Measurements from ENCODE around the gene USP20.
A peak's percentile ranks its signal among the peaks of the same experiment; 100 is the strongest.

The USP20 gene

DNA sequence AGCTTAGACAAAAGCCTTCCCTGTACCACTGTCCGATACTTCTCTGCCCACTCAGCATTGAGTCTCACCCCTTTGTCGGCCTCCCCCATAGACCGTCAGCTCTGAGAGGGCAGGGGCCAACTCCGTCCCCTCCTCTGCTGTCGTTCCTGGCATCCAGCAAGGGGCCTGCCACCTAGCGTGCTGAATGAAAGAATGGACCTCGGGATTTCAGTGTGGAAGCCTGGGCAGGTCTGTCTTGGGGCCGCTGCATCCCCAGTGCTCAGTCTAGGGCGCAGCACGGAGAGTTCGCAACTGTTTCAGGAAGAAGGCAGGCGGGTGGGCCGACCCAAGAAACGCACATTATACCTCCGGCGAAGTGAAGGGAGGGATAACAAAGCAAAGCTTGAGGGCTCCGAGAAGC lies 33.8 kb upstream of the USP20 start:
- ChIA-PET CTCF (interaction anchor here (0.5 to 4.0 kb wide), 5 partner anchors 11 to 75 kb away, joined by 3 to 19 read pairs (median 3); no protein-coding TSS in a partner anchor), POLR2A (interaction anchor here (0.7 kb wide), 1 partner anchor 9 kb away, joined by 3 read pairs; no protein-coding TSS in a partner anchor)
- Histone ChIP-seq H3K27me3 (replicated peaks in 2 of 5; ENCODE audit: control insufficient read depth in 4 of 5, insufficient read depth in 5 of 5, low read length in 4 of 5) (no peaks in the 10 kb centered on the region), H3K36me3 (ENCODE audit: control insufficient read depth in 4 of 4, insufficient read depth in 4 of 4, low read length in 3 of 4) (peaks cover 0 to 4% (median 3%) of the 10 kb centered on the region in 4 experiments), H3K27ac (ENCODE audit: insufficient read depth in 1 of 2, low read depth in 1 of 2, low read length in 2 of 2, poor library complexity in 1 of 2, severe bottlenecking in 2 of 2) (no peak overlapping the region), H3K4me1 (ENCODE audit: control extremely low read depth in 1 of 4, control insufficient read depth in 4 of 4, insufficient read depth in 4 of 4, low read length in 3 of 4) (peaks cover 5 to 10% (median 8%) of the 10 kb centered on the region in 4 experiments), H3K4me3 (ENCODE audit: control insufficient read depth in 1 of 7, extremely low read depth in 1 of 7, insufficient read depth in 4 of 7, low read depth in 2 of 7, low read length in 6 of 7) (no peak overlapping the region), H3K9me3 (ENCODE audit: control extremely low read depth in 1 of 5, control insufficient read depth in 4 of 5, insufficient read depth in 2 of 5, low read depth in 1 of 5, low read length in 4 of 5) (no peaks in the 10 kb centered on the region)
- no peak for DNase-seq
- WGBS (ENCODE audit: insufficient coverage) = 94% methylated on average over 16 of the region's 17 CpGs

GRCh38 chr9:129802833-129803675 lies 32.2 kb upstream of the USP20 start, which contains the start of gene TOR1B:
TSS of gene TOR1B (plus strand) at chr9:129803184. CDS start at chr9:129803213, 29 bp downstream.
- POLR2A ChIA-PET = interaction anchor here (0.6 kb wide), 1 partner anchor 117 kb away, joined by 3 read pairs; no protein-coding TSS in a partner anchor
- 0% methylated on average over 55 of the region's 93 CpGs for WGBS (ENCODE audit: insufficient coverage)
- H3K4me1 ChIP-seq (ENCODE audit: control extremely low read depth in 1 of 4, control insufficient read depth in 4 of 4, insufficient read depth in 4 of 4, low read length in 3 of 4) = peaks cover 5 to 10% (median 8%) of the 10 kb centered on the region in 4 experiments
- no peaks in the 10 kb centered on the region for H3K27me3 ChIP-seq (replicated peaks in 2 of 5; ENCODE audit: control insufficient read depth in 4 of 5, insufficient read depth in 5 of 5, low read length in 4 of 5)
- peak within 1 kb of the TSS; percentile 66 to 91 (median 83) for H3K4me3 ChIP-seq (ENCODE audit: control insufficient read depth in 1 of 7, extremely low read depth in 1 of 7, insufficient read depth in 4 of 7, low read depth in 2 of 7, low read length in 6 of 7)
- no peaks in the 10 kb centered on the region for H3K9me3 ChIP-seq (ENCODE audit: control extremely low read depth in 1 of 5, control insufficient read depth in 4 of 5, insufficient read depth in 2 of 5, low read depth in 1 of 5, low read length in 4 of 5)
- peaks cover 4 to 12% (median 8%) of the 10 kb centered on the region in 4 experiments for H3K36me3 ChIP-seq (ENCODE audit: control insufficient read depth in 4 of 4, insufficient read depth in 4 of 4, low read length in 3 of 4)
- DNase-seq = peak; percentile 95 to 98 (median 97)
- peak within 1 kb of the TSS in 1 of 2 experiments; percentile 70 for H3K27ac ChIP-seq (ENCODE audit: insufficient read depth in 1 of 2, low read depth in 1 of 2, low read length in 2 of 2, poor library complexity in 1 of 2, severe bottlenecking in 2 of 2)
- CTCF ChIA-PET = interaction anchor here (0.6 to 4.0 kb wide), 3 partner anchors 11 to 17 kb away, joined by 3 to 19 read pairs (median 3); no protein-coding TSS in a partner anchor

DNA sequence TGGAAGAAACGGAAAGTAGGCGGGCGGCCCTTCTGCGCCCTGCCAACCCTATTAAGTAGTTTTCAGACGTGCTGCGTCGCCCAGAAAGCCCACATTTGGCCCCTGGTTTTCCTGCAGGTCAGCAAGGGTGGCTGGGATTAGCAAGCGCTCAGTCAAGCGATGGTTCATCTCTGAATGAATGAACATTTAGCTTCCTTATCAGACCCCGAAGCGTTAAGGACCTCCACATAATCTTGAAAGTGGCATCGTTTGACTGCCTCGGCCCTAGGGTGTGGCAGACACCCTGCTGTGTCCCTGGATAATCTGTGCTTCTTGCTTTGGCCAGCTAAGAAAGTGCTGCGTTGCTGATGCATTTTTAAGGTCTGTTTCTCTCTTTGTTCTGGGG lies 31.6 kb upstream of the USP20 start:
- 3% methylated on average over 14 of the region's 14 CpGs for WGBS (ENCODE audit: insufficient coverage)
- CTCF ChIA-PET = interaction anchor here (1.0 to 4.0 kb wide), 2 partner anchors 13 to 17 kb away, joined by 3 to 19 read pairs; no protein-coding TSS in a partner anchor
- peaks cover 5 to 10% (median 8%) of the 10 kb centered on the region in 4 experiments for H3K4me1 ChIP-seq (ENCODE audit: control extremely low read depth in 1 of 4, control insufficient read depth in 4 of 4, insufficient read depth in 4 of 4, low read length in 3 of 4)
- peak in 1 of 3 donors; percentile 28 for DNase-seq
- POLR2A ChIA-PET = interaction anchor here (1.3 kb wide), 1 partner anchor 14 kb away, joined by 6 read pairs; no protein-coding TSS in a partner anchor
- H3K4me3 ChIP-seq (ENCODE audit: control insufficient read depth in 1 of 7, extremely low read depth in 1 of 7, insufficient read depth in 4 of 7, low read depth in 2 of 7, low read length in 6 of 7) = peak overlapping the region; percentile 66 to 91 (median 82)
- H3K27ac ChIP-seq (ENCODE audit: insufficient read depth in 1 of 2, low read depth in 1 of 2, low read length in 2 of 2, poor library complexity in 1 of 2, severe bottlenecking in 2 of 2) = peak overlapping the region in 1 of 2 experiments; percentile 70
- peaks cover 4 to 14% (median 8%) of the 10 kb centered on the region in 4 experiments for H3K36me3 ChIP-seq (ENCODE audit: control insufficient read depth in 4 of 4, insufficient read depth in 4 of 4, low read length in 3 of 4)
- no peaks in the 10 kb centered on the region for H3K27me3 ChIP-seq (replicated peaks in 2 of 5; ENCODE audit: control insufficient read depth in 4 of 5, insufficient read depth in 5 of 5, low read length in 4 of 5)
- no peaks in the 10 kb centered on the region for H3K9me3 ChIP-seq (ENCODE audit: control extremely low read depth in 1 of 5, control insufficient read depth in 4 of 5, insufficient read depth in 2 of 5, low read depth in 1 of 5, low read length in 4 of 5)

GRCh38 chr9:129806061-129806460 lies 29.2 kb upstream of the USP20 start:
- 73% methylated on average over 3 of the region's 4 CpGs for WGBS (ENCODE audit: insufficient coverage)

DNA sequence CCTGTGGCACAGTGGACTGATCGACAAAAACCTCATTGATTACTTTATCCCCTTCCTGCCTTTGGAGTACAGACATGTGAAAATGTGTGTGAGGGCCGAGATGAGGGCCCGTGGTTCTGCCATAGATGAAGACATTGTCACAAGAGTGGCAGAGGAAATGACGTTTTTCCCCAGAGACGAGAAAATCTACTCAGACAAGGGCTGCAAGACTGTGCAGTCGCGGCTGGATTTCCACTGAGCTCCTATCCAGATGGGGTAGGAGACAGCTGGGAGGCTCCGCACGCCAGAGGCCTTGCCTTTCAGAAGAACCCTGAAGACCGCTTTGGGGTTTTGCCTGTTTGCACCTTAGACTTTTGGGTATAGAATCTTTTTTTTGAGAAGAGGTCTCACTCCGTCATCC lies 25.9 kb upstream of the USP20 start:
- DNase-seq = no peak
- H3K4me1 ChIP-seq (ENCODE audit: control extremely low read depth in 1 of 4, control insufficient read depth in 4 of 4, insufficient read depth in 4 of 4, low read length in 3 of 4) = peaks cover 0 to 3% (median 0%) of the 10 kb centered on the region in 4 experiments
- ChIA-PET CTCF (interaction anchor here (0.9 to 2.6 kb wide), 3 partner anchors 8 to 83 kb away, joined by 3 to 7 read pairs (median 3); no protein-coding TSS in a partner anchor), POLR2A (no interaction called here)
- H3K4me3 ChIP-seq (ENCODE audit: control insufficient read depth in 1 of 7, extremely low read depth in 1 of 7, insufficient read depth in 4 of 7, low read depth in 2 of 7, low read length in 6 of 7) = no peak overlapping the region
- no peak overlapping the region for H3K27ac ChIP-seq (ENCODE audit: insufficient read depth in 1 of 2, low read depth in 1 of 2, low read length in 2 of 2, poor library complexity in 1 of 2, severe bottlenecking in 2 of 2)
- 83% methylated on average over 11 of the region's 11 CpGs for WGBS (ENCODE audit: insufficient coverage)
- H3K36me3 ChIP-seq (ENCODE audit: control insufficient read depth in 4 of 4, insufficient read depth in 4 of 4, low read length in 3 of 4) = peaks cover 19 to 65% (median 49%) of the 10 kb centered on the region in 4 experiments
- H3K9me3 ChIP-seq (ENCODE audit: control extremely low read depth in 1 of 5, control insufficient read depth in 4 of 5, insufficient read depth in 2 of 5, low read depth in 1 of 5, low read length in 4 of 5) = no peaks in the 10 kb centered on the region
- no peaks in the 10 kb centered on the region for H3K27me3 ChIP-seq (replicated peaks in 2 of 5; ENCODE audit: control insufficient read depth in 4 of 5, insufficient read depth in 5 of 5, low read length in 4 of 5)

More at GRCh38 chr9:129806061-129806460, 29.2 kb upstream of the USP20 start:
- Histone ChIP-seq H3K27me3 (replicated peaks in 2 of 5; ENCODE audit: control insufficient read depth in 4 of 5, insufficient read depth in 5 of 5, low read length in 4 of 5) (no peaks in the 10 kb centered on the region), H3K27ac (ENCODE audit: insufficient read depth in 1 of 2, low read depth in 1 of 2, low read length in 2 of 2, poor library complexity in 1 of 2, severe bottlenecking in 2 of 2) (no peak overlapping the region), H3K36me3 (ENCODE audit: control insufficient read depth in 4 of 4, insufficient read depth in 4 of 4, low read length in 3 of 4) (peaks cover 14 to 37% (median 26%) of the 10 kb centered on the region in 4 experiments), H3K4me3 (ENCODE audit: control insufficient read depth in 1 of 7, extremely low read depth in 1 of 7, insufficient read depth in 4 of 7, low read depth in 2 of 7, low read length in 6 of 7) (no peak overlapping the region), H3K4me1 (ENCODE audit: control extremely low read depth in 1 of 4, control insufficient read depth in 4 of 4, insufficient read depth in 4 of 4, low read length in 3 of 4) (peaks cover 5 to 10% (median 8%) of the 10 kb centered on the region in 4 experiments), H3K9me3 (ENCODE audit: control extremely low read depth in 1 of 5, control insufficient read depth in 4 of 5, insufficient read depth in 2 of 5, low read depth in 1 of 5, low read length in 4 of 5) (no peaks in the 10 kb centered on the region)
- no peak for DNase-seq
- ChIA-PET CTCF (no interaction called here), POLR2A (no interaction called here)

DNA sequence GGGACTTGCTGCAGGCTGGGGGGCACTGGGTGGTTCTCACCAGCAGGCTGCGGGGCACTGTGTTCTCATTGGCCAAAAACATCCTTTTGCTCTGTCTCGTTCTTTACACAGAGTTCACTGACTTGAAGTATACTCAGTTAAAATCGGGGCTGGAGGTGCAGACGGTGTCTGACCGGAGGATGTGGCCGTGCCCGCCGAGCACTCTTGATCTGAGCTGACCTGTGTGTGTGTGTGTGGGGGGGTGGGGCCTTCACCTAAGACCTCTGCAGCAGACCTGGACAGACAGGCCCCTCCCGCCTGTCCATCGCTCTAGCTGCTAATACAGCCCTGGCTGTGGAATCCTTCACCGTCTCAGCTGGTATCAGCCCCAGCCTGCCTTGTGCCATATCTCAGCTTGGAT lies 25.1 kb upstream of the USP20 start:
- Histone ChIP-seq H3K36me3 (ENCODE audit: control insufficient read depth in 4 of 4, insufficient read depth in 4 of 4, low read length in 3 of 4) (peaks cover 23 to 72% (median 56%) of the 10 kb centered on the region in 4 experiments), H3K27ac (ENCODE audit: insufficient read depth in 1 of 2, low read depth in 1 of 2, low read length in 2 of 2, poor library complexity in 1 of 2, severe bottlenecking in 2 of 2) (no peak overlapping the region), H3K4me3 (ENCODE audit: control insufficient read depth in 1 of 7, extremely low read depth in 1 of 7, insufficient read depth in 4 of 7, low read depth in 2 of 7, low read length in 6 of 7) (no peak overlapping the region), H3K27me3 (replicated peaks in 2 of 5; ENCODE audit: control insufficient read depth in 4 of 5, insufficient read depth in 5 of 5, low read length in 4 of 5) (no peaks in the 10 kb centered on the region), H3K4me1 (ENCODE audit: control extremely low read depth in 1 of 4, control insufficient read depth in 4 of 4, insufficient read depth in 4 of 4, low read length in 3 of 4) (peaks cover 0 to 3% (median 0%) of the 10 kb centered on the region in 4 experiments), H3K9me3 (ENCODE audit: control extremely low read depth in 1 of 5, control insufficient read depth in 4 of 5, insufficient read depth in 2 of 5, low read depth in 1 of 5, low read length in 4 of 5) (no peaks in the 10 kb centered on the region)
- ChIA-PET POLR2A (interaction anchor here (0.6 to 0.8 kb wide), 2 partner anchors 10 to 12 kb away, joined by 3 to 4 read pairs; no protein-coding TSS in a partner anchor), CTCF (interaction anchor here (0.8 to 0.9 kb wide), 2 partner anchors 20 to 83 kb away, joined by 3 to 4 read pairs; no protein-coding TSS in a partner anchor)
- DNase-seq = no peak
- 95% methylated on average over 10 of the region's 11 CpGs for WGBS (ENCODE audit: insufficient coverage)
